ENCODE measurements around the gene ITGB5.

DNA sequence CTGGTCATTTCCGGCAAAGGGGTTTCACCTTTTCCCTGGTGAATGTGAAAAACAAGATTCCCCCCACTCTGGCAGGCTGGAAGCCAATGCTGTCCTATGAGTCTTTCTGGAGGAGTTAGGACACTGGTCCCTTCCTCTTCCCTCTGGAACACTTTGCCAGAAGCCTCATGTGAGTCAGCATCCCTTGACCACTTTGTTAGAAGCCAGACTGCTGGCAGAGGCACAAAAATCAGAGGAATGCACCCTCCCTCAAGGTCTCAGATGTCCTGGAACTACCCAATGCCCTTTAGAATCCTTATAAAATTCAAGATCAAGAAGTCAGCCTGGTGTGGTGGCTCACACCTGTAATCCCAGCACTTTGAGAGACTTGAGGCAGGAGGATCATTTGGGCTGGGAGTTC lies 26.6 kb downstream of the ITGB5 start:
- TF ChIP-seq, protein P1, sequence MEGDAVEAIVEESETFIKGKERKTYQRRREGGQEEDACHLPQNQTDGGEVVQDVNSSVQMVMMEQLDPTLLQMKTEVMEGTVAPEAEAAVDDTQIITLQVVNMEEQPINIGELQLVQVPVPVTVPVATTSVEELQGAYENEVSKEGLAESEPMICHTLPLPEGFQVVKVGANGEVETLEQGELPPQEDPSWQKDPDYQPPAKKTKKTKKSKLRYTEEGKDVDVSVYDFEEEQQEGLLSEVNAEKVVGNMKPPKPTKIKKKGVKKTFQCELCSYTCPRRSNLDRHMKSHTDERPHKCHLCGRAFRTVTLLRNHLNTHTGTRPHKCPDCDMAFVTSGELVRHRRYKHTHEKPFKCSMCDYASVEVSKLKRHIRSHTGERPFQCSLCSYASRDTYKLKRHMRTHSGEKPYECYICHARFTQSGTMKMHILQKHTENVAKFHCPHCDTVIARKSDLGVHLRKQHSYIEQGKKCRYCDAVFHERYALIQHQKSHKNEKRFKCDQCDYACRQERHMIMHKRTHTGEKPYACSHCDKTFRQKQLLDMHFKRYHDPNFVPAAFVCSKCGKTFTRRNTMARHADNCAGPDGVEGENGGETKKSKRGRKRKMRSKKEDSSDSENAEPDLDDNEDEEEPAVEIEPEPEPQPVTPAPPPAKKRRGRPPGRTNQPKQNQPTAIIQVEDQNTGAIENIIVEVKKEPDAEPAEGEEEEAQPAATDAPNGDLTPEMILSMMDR (IDR thresholded peaks at IDR 0.05; ENCODE audit: extremely low read depth in 1 of 2, insufficient read depth in 1 of 2, low read depth in 1 of 2, low read length in 2 of 2), result no peak
- TF ChIP-seq EZH2 (IDR thresholded peaks at IDR 0.05; ENCODE audit: borderline replicate concordance, low read depth, low read length, severe bottlenecking) (no peak), POLR2AphosphoS5 (IDR thresholded peaks at IDR 0.05; ENCODE audit: insufficient read depth, low read depth, low read length) (peak; percentile 18), POLR2A (IDR thresholded peaks at IDR 0.05; ENCODE audit: low read depth, low read length) (no peak), MYC (IDR thresholded peaks at IDR 0.05; ENCODE audit: low read depth, low read length) (no peak)

All from endothelial cell of umbilical vein (primary cell).